Activated CD4-positive, alpha-beta memory T cell treated with anti-CD3 and anti-CD28 coated beads for 36 hours (primary cell): ENCODE measurements around the gene PSMC4. TPM values are rescaled to one million over a fixed set of nuclear protein-coding genes. Genes with fewer than 3 reads are reported as not detected.

Experiments
- CTCF ChIA-PET: fragments of 350-600 bp; sonication (Branson Sonifier 250); formaldehyde crosslinking; loops from one replicate; lab custom pipeline; 2021; ENCODE audit warnings: antibody characterized with exemption, inconsistent platforms; lab: Charles Lee
- POLR2A ChIA-PET: fragments of 350-600 bp; sonication (Branson Sonifier 250); formaldehyde crosslinking; loops from one replicate; lab custom pipeline; 2021; ENCODE audit warnings: antibody characterized with exemption; lab: Charles Lee
- DNase-seq: peaks from one replicate; pipeline ENCODE4 v3.0.0-alpha.2; 2020
- H3K27ac Mint-ChIP-seq: one replicate; pipeline ENCODE4 v1.8.0; 2021; ENCODE audit warnings: mixed read lengths
- H3K27me3 Mint-ChIP-seq: one replicate; pipeline ENCODE4 v1.8.0; 2021; ENCODE audit warnings: mixed read lengths
- H3K36me3 Mint-ChIP-seq: one replicate; pipeline ENCODE4 v1.8.0; 2021; ENCODE audit warnings: mixed read lengths
- H3K4me1 Mint-ChIP-seq: one replicate; pipeline ENCODE4 v1.8.0; 2021; ENCODE audit warnings: low read depth, mixed read lengths
- H3K4me3 Mint-ChIP-seq: one replicate; pipeline ENCODE4 v1.8.0; 2021; ENCODE audit warnings: mild to moderate bottlenecking, mixed read lengths
- H3K9me3 Mint-ChIP-seq: one replicate; pipeline ENCODE4 v1.8.0; 2021; ENCODE audit warnings: mixed read lengths
- intact Hi-C: fragments of 100-400 bp; cut with micrococcal nuclease; formaldehyde crosslinking; loops from one replicate; pipeline ENCODE4 v1.15.1; 2023
- total RNA-seq, 2 experiments: library from RNA; stranded (reverse); gene quantifications; one replicate each; pipeline ENCODE4 v1.2.3, GENCODE V29; 2021

The PSMC4 gene
- total RNA-seq, 2 experiments from 2014 or later: 105 to 107 TPM

DNA sequence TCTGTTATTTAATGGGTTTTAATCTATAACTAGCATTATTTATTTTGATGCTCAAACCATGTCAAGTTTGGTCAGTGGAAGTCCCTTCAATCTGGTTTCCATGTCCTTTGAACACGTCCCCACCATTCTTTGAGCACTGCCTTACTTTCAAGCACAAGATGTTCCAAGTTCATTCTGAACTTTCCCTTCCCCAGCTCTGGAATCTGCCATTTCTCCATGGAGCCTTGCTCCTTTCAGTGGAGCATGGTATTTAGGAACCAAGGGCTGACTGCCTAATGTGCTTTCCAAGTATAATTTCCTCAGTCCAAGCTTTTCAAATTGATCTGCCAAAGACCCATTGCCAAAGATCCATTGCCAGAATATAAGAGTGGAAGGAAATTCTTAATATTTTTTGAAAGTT is 24.8 kb downstream of the PSMC4 start:
- CTCF ChIA-PET: interaction anchor here (2.9 kb wide), 1 partner anchor 26 kb away, joined by 17 read pairs; the partner anchor contains the start of gene PSMC4
- intact Hi-C loops: loop anchor here (2.0 to 10.0 kb wide), 4 partner anchors 59 to 321 kb away; partner anchors contain the start of genes AKT2 and ZNF780A
- peaks cover 28% of the 10 kb centered on the region for H3K36me3 Mint-ChIP-seq
- H3K4me1 Mint-ChIP-seq: peaks cover 45% of the 10 kb centered on the region
- H3K4me3 Mint-ChIP-seq: peak overlapping the region; percentile 98
- peaks cover 21% of the 10 kb centered on the region for H3K9me3 Mint-ChIP-seq
- H3K27me3 Mint-ChIP-seq: no peaks in the 10 kb centered on the region
- POLR2A ChIA-PET: interaction anchor here (1.3 to 2.5 kb wide), 3 partner anchors 25 to 149 kb away, joined by 3 to 31 read pairs (median 5); partner anchors contain the start of gene PSMC4
- no peak for DNase-seq
- peak overlapping the region; percentile 54 for H3K27ac Mint-ChIP-seq

DNA sequence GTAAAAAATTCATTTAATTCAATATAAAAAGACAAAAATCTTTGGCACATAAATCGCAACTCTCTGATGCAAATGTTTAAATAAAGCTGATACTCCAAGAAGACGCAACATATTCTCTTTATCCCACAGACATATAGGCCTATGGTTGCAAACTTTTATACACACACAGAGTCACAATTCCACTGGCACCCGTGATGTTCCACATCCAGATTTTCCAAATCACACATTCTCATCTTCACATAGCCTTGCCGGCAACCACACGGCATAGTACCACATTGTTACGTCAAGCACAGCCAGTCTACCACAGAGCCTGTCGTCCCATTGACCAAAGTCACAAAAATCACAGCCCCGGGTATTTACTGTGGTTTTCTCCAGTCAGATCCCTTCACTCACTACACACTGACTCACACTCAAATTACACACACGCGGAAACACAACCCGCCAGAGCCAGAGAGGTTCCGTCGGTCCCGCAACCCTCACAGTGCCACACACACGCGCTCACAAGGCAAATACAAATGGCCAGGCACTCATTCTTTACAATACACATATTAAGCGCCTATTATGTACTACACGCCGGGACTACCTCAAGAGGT is 25.3 kb downstream of the PSMC4 start:
- Mint-ChIP-seq H3K27me3 (no peaks in the 10 kb centered on the region), H3K36me3 (peaks cover 28% of the 10 kb centered on the region), H3K4me3 (peak overlapping the region; percentile 98), H3K27ac (peak overlapping the region; percentile 95), H3K4me1 (peaks cover 40% of the 10 kb centered on the region), H3K9me3 (peaks cover 21% of the 10 kb centered on the region)
- CTCF ChIA-PET: interaction anchor here (0.6 to 2.9 kb wide), 2 partner anchors 26 to 152 kb away, joined by 5 to 17 read pairs; partner anchors contain the start of gene PSMC4
- POLR2A ChIA-PET: interaction anchor here (1.0 to 2.5 kb wide), 5 partner anchors 26 to 150 kb away, joined by 3 to 31 read pairs (median 5); partner anchors contain the start of genes PSMC4 and ZNF780A
- peak; percentile 72 for DNase-seq
- intact Hi-C loops: loop anchor here (2.0 to 10.0 kb wide), 4 partner anchors 60 to 322 kb away; partner anchors contain the start of genes AKT2 and ZNF780A

GRCh38 chr19:39996811-39997637 is 26.1 kb downstream of the PSMC4 start, which contains the start of gene ZNF546:
ZNF546 (plus strand) TSS chr19:39997060; CDS start chr19:39998327, 1,267 bp downstream.
- POLR2A ChIA-PET: interaction anchor here (0.8 to 2.5 kb wide), 6 partner anchors 26 to 194 kb away, joined by 3 to 31 read pairs (median 4); partner anchors contain the start of genes PSMC4 and ZNF780A

GRCh38 chr19:39997638-39998216 is 26.8 kb downstream of the PSMC4 start:
- intact Hi-C loops: loop anchor here (1.0 to 10.0 kb wide), 5 partner anchors 26 to 323 kb away; partner anchors contain the start of genes AKT2, PSMC4 and ZNF780A
- ChIA-PET POLR2A (interaction anchor here (0.8 to 2.5 kb wide), 4 partner anchors 27 to 193 kb away, joined by 4 to 31 read pairs (median 6); partner anchors contain the start of genes PSMC4 and ZNF780A), CTCF (interaction anchor here (2.9 kb wide), 1 partner anchor 28 kb away, joined by 17 read pairs; the partner anchor contains the start of gene PSMC4)
- H3K27me3 Mint-ChIP-seq: no peaks in the 10 kb centered on the region
- H3K9me3 Mint-ChIP-seq: peaks cover 21% of the 10 kb centered on the region
- peaks cover 28% of the 10 kb centered on the region for H3K36me3 Mint-ChIP-seq
- peak overlapping the region; percentile 98 for H3K4me3 Mint-ChIP-seq
- H3K4me1 Mint-ChIP-seq: peaks cover 29% of the 10 kb centered on the region
- peak; percentile 68 for DNase-seq
- peak overlapping the region; percentile 95 for H3K27ac Mint-ChIP-seq

More at GRCh38 chr19:39996811-39997637, 26.1 kb downstream of the PSMC4 start, which contains the start of gene ZNF546:
- peaks cover 21% of the 10 kb centered on the region for H3K9me3 Mint-ChIP-seq
- peak within 1 kb of the TSS; percentile 98 for H3K4me3 Mint-ChIP-seq
- H3K36me3 Mint-ChIP-seq: peaks cover 28% of the 10 kb centered on the region
- H3K27ac Mint-ChIP-seq: peak within 1 kb of the TSS; percentile 95
- CTCF ChIA-PET: interaction anchor here (0.6 to 2.9 kb wide), 2 partner anchors 27 to 153 kb away, joined by 5 to 17 read pairs; partner anchors contain the start of gene PSMC4
- intact Hi-C loops: loop anchor here (1.0 to 10.0 kb wide), 5 partner anchors 26 to 322 kb away; partner anchors contain the start of genes AKT2, PSMC4 and ZNF780A
- H3K27me3 Mint-ChIP-seq: no peaks in the 10 kb centered on the region
- peaks cover 36% of the 10 kb centered on the region for H3K4me1 Mint-ChIP-seq
- peak; percentile 95 for DNase-seq

- intact Hi-C loops: loop anchor here (10.0 kb wide), 2 partner anchors 286 to 324 kb away; partner anchors contain the start of gene AKT2
- Mint-ChIP-seq H3K4me3 (no peak overlapping the region), H3K36me3 (peaks cover 20% of the 10 kb centered on the region), H3K27me3 (no peaks in the 10 kb centered on the region), H3K27ac (peak overlapping the region; percentile 95), H3K4me1 (peaks cover 25% of the 10 kb centered on the region), H3K9me3 (peaks cover 13% of the 10 kb centered on the region)
- POLR2A ChIA-PET: no interaction called here
- DNase-seq: no peak
- CTCF ChIA-PET: interaction anchor here (2.9 kb wide), 1 partner anchor 28 kb away, joined by 17 read pairs; the partner anchor contains the start of gene PSMC4
Observed at GRCh38 chr19:39998501-39998900, 27.5 kb downstream of the PSMC4 start.

GRCh38 chr19:40005691-40006272 is 34.8 kb downstream of the PSMC4 start:
- CTCF ChIA-PET: interaction anchor here (0.7 kb wide), 2 partner anchors 35 to 348 kb away, joined by 3 to 4 read pairs; partner anchors contain the start of gene PSMC4
- H3K4me1 Mint-ChIP-seq: peaks cover 5% of the 10 kb centered on the region
- peaks cover 6% of the 10 kb centered on the region for H3K9me3 Mint-ChIP-seq
- intact Hi-C loops: no loop called here
- H3K27ac Mint-ChIP-seq: no peak overlapping the region
- no peak overlapping the region for H3K4me3 Mint-ChIP-seq
- H3K27me3 Mint-ChIP-seq: no peaks in the 10 kb centered on the region
- no peak for DNase-seq
- H3K36me3 Mint-ChIP-seq: peaks cover 41% of the 10 kb centered on the region
- POLR2A ChIA-PET: no interaction called here

GRCh38 chr19:40006273-40006691 is 35.3 kb downstream of the PSMC4 start:
- CTCF ChIA-PET: interaction anchor here (0.7 kb wide), 1 partner anchor 36 kb away, joined by 4 read pairs; the partner anchor contains the start of gene PSMC4
- Mint-ChIP-seq H3K4me1 (peaks cover 5% of the 10 kb centered on the region), H3K4me3 (no peak overlapping the region), H3K27ac (no peak overlapping the region), H3K9me3 (peaks cover 6% of the 10 kb centered on the region), H3K36me3 (peaks cover 44% of the 10 kb centered on the region), H3K27me3 (no peaks in the 10 kb centered on the region)
- DNase-seq: no peak
- intact Hi-C loops: no loop called here
- POLR2A ChIA-PET: no interaction called here

DNA sequence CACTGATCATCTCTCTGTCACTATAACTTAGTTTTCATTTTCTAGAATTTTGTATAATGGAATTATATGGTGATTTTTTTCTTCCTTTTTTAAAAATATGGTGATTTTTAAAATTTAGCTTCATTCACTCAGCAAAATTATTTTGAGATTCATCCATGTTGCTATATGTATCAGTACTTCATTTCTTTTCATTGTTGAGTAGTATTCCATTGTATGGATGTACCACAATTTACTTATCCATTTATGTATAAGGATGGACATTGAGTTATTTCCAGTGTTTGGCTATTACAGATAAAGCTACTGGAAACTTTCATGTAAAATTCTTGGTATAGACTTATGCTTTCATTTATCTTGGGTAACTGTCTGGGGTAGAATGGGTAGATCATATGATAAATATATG is 38.7 kb downstream of the PSMC4 start:
- CTCF ChIA-PET: no interaction called here
- H3K27me3 Mint-ChIP-seq: no peaks in the 10 kb centered on the region
- H3K4me3 Mint-ChIP-seq: no peak overlapping the region
- POLR2A ChIA-PET: no interaction called here
- peaks cover 5% of the 10 kb centered on the region for H3K4me1 Mint-ChIP-seq
- no peak overlapping the region for H3K27ac Mint-ChIP-seq
- no peak for DNase-seq
- H3K9me3 Mint-ChIP-seq: peaks cover 38% of the 10 kb centered on the region
- intact Hi-C loops: no loop called here
- H3K36me3 Mint-ChIP-seq: peaks cover 78% of the 10 kb centered on the region

- H3K36me3 Mint-ChIP-seq: peaks cover 74% of the 10 kb centered on the region
- intact Hi-C loops: no loop called here
- H3K27ac Mint-ChIP-seq: no peak overlapping the region
- H3K4me3 Mint-ChIP-seq: no peak overlapping the region
- H3K9me3 Mint-ChIP-seq: peaks cover 67% of the 10 kb centered on the region
- no peak for DNase-seq
- no peaks in the 10 kb centered on the region for H3K27me3 Mint-ChIP-seq
- ChIA-PET CTCF (no interaction called here), POLR2A (no interaction called here)
- no peaks in the 10 kb centered on the region for H3K4me1 Mint-ChIP-seq
Observed at GRCh38 chr19:40013991-40014390, 43.0 kb downstream of the PSMC4 start.

- no peak for DNase-seq
- intact Hi-C loops: no loop called here
- peaks cover 77% of the 10 kb centered on the region for H3K9me3 Mint-ChIP-seq
Observed at GRCh38 chr19:40023969-40024368, 53.0 kb downstream of the PSMC4 start.

More at GRCh38 chr19:40023969-40024368, 53.0 kb downstream of the PSMC4 start:
- no peaks in the 10 kb centered on the region for H3K27me3 Mint-ChIP-seq
- H3K4me1 Mint-ChIP-seq: no peaks in the 10 kb centered on the region
- H3K36me3 Mint-ChIP-seq: peaks cover 36% of the 10 kb centered on the region
- no peak overlapping the region for H3K4me3 Mint-ChIP-seq
- ChIA-PET CTCF (no interaction called here), POLR2A (no interaction called here)
- H3K27ac Mint-ChIP-seq: no peak overlapping the region
